ENCODE measurements around the gene ZNF780B.

- TF ChIP-seq SIN3A (conservative IDR thresholded peaks at IDR 0.05 in 1 of 2, IDR thresholded peaks at IDR 0.05 in 1 of 2; ENCODE audit: low read depth in 1 of 2, low read length in 2 of 2) (peak in 1 of 2 experiments; percentile 67; a peak in 1 of 4 replicates), CEBPB (IDR thresholded peaks at IDR 0.05; ENCODE audit: low read depth, low read length) (no peak)
- TF ChIP-seq, protein P1, sequence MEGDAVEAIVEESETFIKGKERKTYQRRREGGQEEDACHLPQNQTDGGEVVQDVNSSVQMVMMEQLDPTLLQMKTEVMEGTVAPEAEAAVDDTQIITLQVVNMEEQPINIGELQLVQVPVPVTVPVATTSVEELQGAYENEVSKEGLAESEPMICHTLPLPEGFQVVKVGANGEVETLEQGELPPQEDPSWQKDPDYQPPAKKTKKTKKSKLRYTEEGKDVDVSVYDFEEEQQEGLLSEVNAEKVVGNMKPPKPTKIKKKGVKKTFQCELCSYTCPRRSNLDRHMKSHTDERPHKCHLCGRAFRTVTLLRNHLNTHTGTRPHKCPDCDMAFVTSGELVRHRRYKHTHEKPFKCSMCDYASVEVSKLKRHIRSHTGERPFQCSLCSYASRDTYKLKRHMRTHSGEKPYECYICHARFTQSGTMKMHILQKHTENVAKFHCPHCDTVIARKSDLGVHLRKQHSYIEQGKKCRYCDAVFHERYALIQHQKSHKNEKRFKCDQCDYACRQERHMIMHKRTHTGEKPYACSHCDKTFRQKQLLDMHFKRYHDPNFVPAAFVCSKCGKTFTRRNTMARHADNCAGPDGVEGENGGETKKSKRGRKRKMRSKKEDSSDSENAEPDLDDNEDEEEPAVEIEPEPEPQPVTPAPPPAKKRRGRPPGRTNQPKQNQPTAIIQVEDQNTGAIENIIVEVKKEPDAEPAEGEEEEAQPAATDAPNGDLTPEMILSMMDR (IDR thresholded peaks at IDR 0.05; ENCODE audit: control extremely low read depth in 1 of 3, insufficient read depth in 1 of 3, low read depth in 1 of 3, low read length in 3 of 3): no peak
Measured at GRCh38 chr19:40055832-40056504, at the start of gene ZNF780B.

Measured in H1 (cell line).